Activated CD4-positive, alpha-beta T cell treated with anti-CD3 and anti-CD28 coated beads, Interleukin-2, amount 50 U/mL, for 16 hours (primary cell): ENCODE results near the gene ZIC2.
"Not testable (repeated sequence)": the region's sequence is repeated elsewhere in the genome, so short reads cannot be mapped to it uniquely, and the experiment has no call there.

ENCODE experiments used
- DNase-seq: peaks from one replicate; pipeline ENCODE4 v3.0.0-alpha.2; 2020

Gene ZIC2

GRCh38 chr13:100032642-100033041, 51.1 kb downstream of the ZIC2 start:
- not testable (repeated sequence) for DNase-seq

- DNase-seq = no peak
These were observed 54.4 kb downstream of the ZIC2 start for GRCh38 chr13:100035936-100036335.
